IMR-90 (cell line): ENCODE measurements around the gene GSTA1. TPM values are rescaled to one million over a fixed set of nuclear protein-coding genes. Genes with fewer than 3 reads are reported as not detected.

Source experiments
- ATAC-seq: fragments of 200-7000 bp; cut with Tn5 transposase; 2 replicates; pipeline ENCODE4 v1.9.1; 2020; ENCODE audit warnings: low read depth, mild to moderate bottlenecking, moderate library complexity
- BruUV-seq: library from RNA; stranded (reverse); fragments of 400-500 nt; replicated peaks from 2 replicates; lab custom pipeline; 2021; lab: Mats Ljungman, UMichigan
- CTCF ChIA-PET: fragments of 300-600 bp; formaldehyde crosslinking; extraction: SDS; loops from one replicate; lab custom pipeline; 2021; ENCODE audit warnings: antibody characterized with exemption; lab: Yijun Ruan, JAX
- POLR2A ChIA-PET: fragments of 300-600 bp; sonication (Branson Sonifier 250); formaldehyde crosslinking; loops from one replicate; lab custom pipeline; 2022; ENCODE audit warnings: antibody characterized with exemption; ENCODE audit not compliant: unreplicated experiment; lab: Charles Lee
- DNase-seq: peaks from one replicate; pipeline ENCODE4 v3.0.0; 2013
- H2AFZ ChIP-seq: replicated peaks from 2 replicates; pipeline ENCODE3; 2013; ENCODE audit warnings: low read length, mild to moderate bottlenecking; ENCODE audit not compliant: poor library complexity
- H2AK5ac ChIP-seq: 2 replicates; pipeline ENCODE4 v1.6.1; 2013; ENCODE audit warnings: low read depth, low read length, inconsistent platforms
- H2AK9ac ChIP-seq: replicated peaks from 2 replicates; pipeline ENCODE3; 2013; ENCODE audit warnings: mild to moderate bottlenecking, low read depth, low read length, moderate library complexity; ENCODE audit not compliant: poor library complexity
- H2BK120ac ChIP-seq: 2 replicates; pipeline ENCODE4 v1.6.1; 2013; ENCODE audit warnings: low read depth, low read length, inconsistent platforms
- H2BK15ac ChIP-seq: 3 replicates; pipeline ENCODE4 v1.6.1; 2013; ENCODE audit warnings: low read depth, low read length, inconsistent platforms
- H2BK20ac ChIP-seq: 2 replicates; pipeline ENCODE4 v1.6.1; 2013; ENCODE audit warnings: low read depth, mild to moderate bottlenecking, inconsistent platforms, low read length, moderate library complexity
- H2BK5ac ChIP-seq: 2 replicates; pipeline ENCODE4 v1.6.1; 2013; ENCODE audit warnings: mild to moderate bottlenecking, low read depth, low read length, inconsistent platforms; ENCODE audit not compliant: poor library complexity, severe bottlenecking
- H3K14ac ChIP-seq: replicated peaks from 2 replicates; pipeline ENCODE4 v1.6.1; 2013; ENCODE audit warnings: low read depth, low read length, inconsistent platforms
- H3K18ac ChIP-seq: 2 replicates; pipeline ENCODE4 v1.6.1; 2013; ENCODE audit warnings: low read depth, low read length, control low read depth
- H3K23ac ChIP-seq: 2 replicates; pipeline ENCODE4 v1.6.1; 2013; ENCODE audit warnings: low read depth, low read length, inconsistent platforms
- H3K27ac ChIP-seq: 2 replicates; pipeline ENCODE4 v1.5.1; 2013; ENCODE audit warnings: mild to moderate bottlenecking, control low read depth, low read length; ENCODE audit not compliant: insufficient read depth
- H3K27me3 ChIP-seq: 2 replicates; pipeline ENCODE4 v1.6.1; 2013; ENCODE audit warnings: low read length; ENCODE audit not compliant: control insufficient read depth, insufficient read depth
- H3K36me3 ChIP-seq: 2 replicates; pipeline ENCODE4 v1.6.1; 2013; ENCODE audit warnings: low read length, mixed read lengths; ENCODE audit not compliant: control insufficient read depth, insufficient read depth
- H3K4ac ChIP-seq: 2 replicates; pipeline ENCODE4 v1.6.1; 2013; ENCODE audit warnings: low read depth, low read length, inconsistent platforms
- H3K4me1 ChIP-seq: 2 replicates; pipeline ENCODE4 v1.6.1; 2013; ENCODE audit warnings: low read length, mixed read lengths; ENCODE audit not compliant: control insufficient read depth, insufficient read depth
- H3K4me2 ChIP-seq: 2 replicates; pipeline ENCODE4 v1.6.1; 2013; ENCODE audit warnings: low read depth, mild to moderate bottlenecking, control low read depth, low read length, moderate library complexity
- H3K4me3 ChIP-seq: 2 replicates; pipeline ENCODE4 v1.5.1; 2013; ENCODE audit warnings: low read depth, mild to moderate bottlenecking, control low read depth, low read length, moderate library complexity; ENCODE audit not compliant: insufficient read depth
- H3K56ac ChIP-seq: 2 replicates; pipeline ENCODE4 v1.6.1; 2013; ENCODE audit warnings: low read length, inconsistent platforms; ENCODE audit not compliant: insufficient read depth; ENCODE audit errors: extremely low read depth
- H3K79me1 ChIP-seq, 2 experiments: 2 replicates each; pipeline ENCODE4 v1.6.1; 2013; ENCODE audit warnings: low read length in 2 of 2, inconsistent platforms in 1 of 2, low read depth in 1 of 2
- H3K9ac ChIP-seq: 2 replicates; pipeline ENCODE4 v1.6.1; 2013; ENCODE audit warnings: low read depth, low read length, control low read depth
- H3K9me1 ChIP-seq: 2 replicates; pipeline ENCODE4 v1.6.1; 2013; ENCODE audit warnings: low read length, inconsistent platforms; ENCODE audit not compliant: insufficient read depth
- H3K9me3 ChIP-seq: 2 replicates; pipeline ENCODE4 v1.6.1; 2013; ENCODE audit warnings: low read length; ENCODE audit not compliant: control insufficient read depth, insufficient read depth
- H4K20me1 ChIP-seq: 2 replicates; pipeline ENCODE4 v1.6.1; 2013; ENCODE audit warnings: low read length, inconsistent platforms; ENCODE audit not compliant: insufficient read depth
- H4K5ac ChIP-seq: 2 replicates; pipeline ENCODE4 v1.6.1; 2013; ENCODE audit warnings: mild to moderate bottlenecking, low read depth, low read length, control low read depth
- H4K8ac ChIP-seq, 2 experiments: 2 replicates each; pipeline ENCODE4 v1.6.1; 2013; ENCODE audit warnings: low read depth in 2 of 2, low read length in 2 of 2, control low read depth in 1 of 2, inconsistent platforms in 1 of 2
- H4K91ac ChIP-seq: 2 replicates; pipeline ENCODE4 v1.6.1; 2013; ENCODE audit warnings: low read depth, low read length, inconsistent platforms; ENCODE audit not compliant: insufficient read depth
- BHLHE40 ChIP-seq: fragments of 150-350 bp; IDR thresholded peaks from 2 replicates; pipeline ENCODE4 v1.6.1; 2016; ENCODE audit warnings: mild to moderate bottlenecking, low read depth, low read length
- CEBPB ChIP-seq: IDR thresholded peaks from 2 replicates; pipeline ENCODE4 v1.6.1; 2012; ENCODE audit warnings: low read depth, low read length, improper control_type of control experiment
- NFE2L2 ChIP-seq: fragments of 150-350 bp; IDR thresholded peaks from 2 replicates; pipeline ENCODE4 v1.6.1; 2016; ENCODE audit warnings: low read depth, mild to moderate bottlenecking, low read length
- POLR2A ChIP-seq: IDR thresholded peaks from 2 replicates; pipeline ENCODE4 v1.6.1; 2012; ENCODE audit warnings: mild to moderate bottlenecking, low read depth, low read length
- WGBS, 2 experiments: methylation state at CpG; one replicate each; pipeline versions ENCODE4 v1.1.5 to v1.1.7; 2013; ENCODE audit warnings: missing lambda C conversion rate in 2 of 2; ENCODE audit not compliant: insufficient read length in 1 of 2; ENCODE audit errors: extremely low coverage in 2 of 2; 5-methylcytosine and 5-hydroxymethylcytosine counted together
- dilution Hi-C: fragments of 300-500 bp; cut with HindIII; formaldehyde crosslinking; loops from one replicate; pipeline ENCODE4 v1.14.3; 2018; ENCODE audit warnings: low sequenced_read_pairs; ENCODE audit not compliant: unreplicated experiment
- in situ Hi-C: fragments of 300-500 bp; cut with MboI; formaldehyde crosslinking; loops from 3 replicates; pipeline ENCODE4 v1.14.3; 2019; ENCODE audit warnings: low sequenced_read_pairs, inconsistent platforms, mixed read lengths
- intact Hi-C: fragments of 100-400 bp; cut with micrococcal nuclease; formaldehyde crosslinking; loops from 2 replicates; pipeline ENCODE4 v1.10.0; 2022
- polyA plus RNA-seq, 3 experiments: library from polyadenylated mRNA; depleted of rRNA; stranded (reverse); fragments of >200 nt; gene quantifications; 2 replicates each; pipeline ENCODE4 v1.2.3, GENCODE V29; 2012; ENCODE audit warnings: low replicate concordance in 1 of 3
- total RNA-seq: library from RNA; depleted of rRNA; stranded (reverse); fragments of >200 nt; gene quantifications from 2 replicates; pipeline ENCODE4 v1.2.3, GENCODE V29; 2012

The GSTA1 gene
- total and polyA plus RNA-seq, 2 of the 4 experiments (the other 2 are of a cell fraction) = 0.18 to 0.31 TPM

DNA sequence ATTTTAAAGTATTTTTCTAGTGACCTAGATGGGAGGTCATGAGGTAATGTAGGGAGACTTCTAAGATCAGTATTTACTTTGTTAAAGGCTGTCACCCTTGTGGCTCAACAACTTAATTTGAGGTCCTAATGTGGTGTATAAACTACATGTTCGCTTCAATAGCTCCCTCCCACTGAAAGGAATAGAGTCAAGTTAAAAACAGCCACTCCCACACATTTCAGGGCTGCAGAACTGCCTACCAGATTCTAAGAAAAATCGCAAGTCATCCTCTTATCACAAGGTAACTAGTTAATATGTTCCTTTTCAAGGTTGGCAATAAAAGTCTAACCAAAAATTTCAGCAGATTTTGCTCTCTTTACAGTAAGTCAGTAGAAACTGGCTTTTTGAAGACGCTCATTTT lies 15.1 kb downstream of the GSTA1 start:
- no TSS peak for BruUV-seq
- no peak overlapping the region for H3K27ac ChIP-seq
- dilution Hi-C loops = no loop called here
- peaks cover 8% of the 10 kb centered on the region for H3K9me1 ChIP-seq
- H3K79me1 ChIP-seq = no peaks in the 10 kb centered on the region
- H3K18ac ChIP-seq = no peak overlapping the region; the same call in 1 of the 2 replicates
- DNase-seq = peak; percentile 6
- no peaks in the 10 kb centered on the region for H4K20me1 ChIP-seq
- TF ChIP-seq CEBPB = no peak
- TF ChIP-seq POLR2A = no peak
- peak; percentile 83 for TF ChIP-seq NFE2L2
- TF ChIP-seq BHLHE40 = no peak
- in situ Hi-C loops = loop anchor here (5.0 kb wide), 1 partner anchor 39 kb away; no protein-coding TSS in a partner anchor
- no peak overlapping the region for H3K56ac ChIP-seq
- CTCF ChIA-PET = interaction anchor here (0.5 kb wide), 1 partner anchor 697 kb away, joined by 3 read pairs; no protein-coding TSS in a partner anchor
- no peak overlapping the region for H3K4me3 ChIP-seq
- H4K5ac ChIP-seq = no peak overlapping the region
- intact Hi-C loops = no loop called here
- no peak overlapping the region for H2AFZ ChIP-seq
- no peak overlapping the region for H4K91ac ChIP-seq
- no CpG with 5 or more reads among the region's 3 CpGs for WGBS, 2 experiments
- H3K23ac ChIP-seq = no peak overlapping the region
- H2BK20ac ChIP-seq = peak overlapping the region; percentile 76; the same call in 1 of the 2 replicates
- 0 out of 2 replicates have a peak, but pooled peaks cover 2% of the 10 kb centered on the region for H3K9me3 ChIP-seq
- H3K9ac ChIP-seq = no peak overlapping the region
- peaks cover 9% of the 10 kb centered on the region for H3K4me1 ChIP-seq
- H3K36me3 ChIP-seq = no peaks in the 10 kb centered on the region
- H2BK5ac ChIP-seq = peak overlapping the region; percentile 99
- H3K4ac ChIP-seq = peak overlapping the region; percentile 50; the same call in 1 of the 2 replicates
- no peak overlapping the region for H4K8ac ChIP-seq
- H2AK9ac ChIP-seq = no peak overlapping the region
- no peak for ATAC-seq
- peak overlapping the region; percentile 60 for H2BK120ac ChIP-seq
- no peak overlapping the region for H3K14ac ChIP-seq
- no peak overlapping the region; the same call in 1 of the 3 replicates for H2BK15ac ChIP-seq
- H3K4me2 ChIP-seq = no peak overlapping the region
- POLR2A ChIA-PET = interaction anchor here (0.6 kb wide), 1 partner anchor 23 kb away, joined by 3 read pairs; no protein-coding TSS in a partner anchor
- no peaks in the 10 kb centered on the region for H3K27me3 ChIP-seq
- H2AK5ac ChIP-seq = no peak overlapping the region
